GM19468 (cell line): Measurements from ENCODE around the gene SAMD5.

Source experiments
- ATAC-seq: cut with Tn5 transposase; IDR thresholded peaks from one replicate; pipeline ENCODE4 v1.9.1; 2021; ENCODE audit warnings: mild to moderate bottlenecking, moderate library complexity, moderate number of reproducible peaks; ENCODE audit not compliant: unreplicated experiment; ENCODE audit errors: extremely low read depth

Gene SAMD5

DNA sequence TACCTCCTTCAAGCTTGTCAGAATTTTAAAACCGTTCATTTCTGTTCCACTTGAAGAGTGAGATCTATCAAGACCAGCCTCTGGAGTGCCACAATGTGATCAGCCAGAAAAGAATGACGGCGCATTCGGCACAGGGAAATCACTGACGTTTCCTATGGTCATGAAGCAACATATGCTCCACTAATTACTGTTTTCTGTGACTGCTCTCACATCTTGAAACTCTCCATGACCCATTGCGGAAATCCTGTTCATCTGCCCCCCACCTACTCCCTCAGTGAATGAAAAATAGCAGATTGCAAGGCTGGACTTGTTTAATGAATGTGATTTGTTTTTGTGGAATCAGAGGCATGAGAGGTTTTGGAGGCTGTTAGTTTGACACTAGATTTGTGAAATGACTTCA lies 53.2 kb downstream of the SAMD5 start:
- ATAC-seq = no peak

- ATAC-seq = no peak
Observed at GRCh38 chr6:147563472-147563871, 55.0 kb downstream of the SAMD5 start.

DNA sequence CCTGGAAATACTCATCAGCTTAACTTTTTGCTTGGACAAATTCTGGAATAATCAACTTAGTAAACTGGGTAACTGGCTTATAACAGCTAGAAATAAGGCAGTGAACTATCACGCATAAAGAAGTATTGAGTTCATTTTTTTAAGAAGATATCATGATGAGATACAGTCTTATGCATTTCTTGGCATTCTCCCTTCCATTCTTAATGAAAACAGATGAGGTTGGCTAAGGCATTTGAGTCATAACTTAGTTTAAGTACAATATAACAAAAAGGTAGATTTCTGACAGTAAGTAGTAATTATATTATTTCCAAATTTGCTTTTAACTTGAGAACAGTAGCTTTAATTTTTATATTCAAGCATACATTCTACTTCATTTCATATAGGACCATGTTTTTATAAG lies 56.1 kb downstream of the SAMD5 start:
- no peak for ATAC-seq

DNA sequence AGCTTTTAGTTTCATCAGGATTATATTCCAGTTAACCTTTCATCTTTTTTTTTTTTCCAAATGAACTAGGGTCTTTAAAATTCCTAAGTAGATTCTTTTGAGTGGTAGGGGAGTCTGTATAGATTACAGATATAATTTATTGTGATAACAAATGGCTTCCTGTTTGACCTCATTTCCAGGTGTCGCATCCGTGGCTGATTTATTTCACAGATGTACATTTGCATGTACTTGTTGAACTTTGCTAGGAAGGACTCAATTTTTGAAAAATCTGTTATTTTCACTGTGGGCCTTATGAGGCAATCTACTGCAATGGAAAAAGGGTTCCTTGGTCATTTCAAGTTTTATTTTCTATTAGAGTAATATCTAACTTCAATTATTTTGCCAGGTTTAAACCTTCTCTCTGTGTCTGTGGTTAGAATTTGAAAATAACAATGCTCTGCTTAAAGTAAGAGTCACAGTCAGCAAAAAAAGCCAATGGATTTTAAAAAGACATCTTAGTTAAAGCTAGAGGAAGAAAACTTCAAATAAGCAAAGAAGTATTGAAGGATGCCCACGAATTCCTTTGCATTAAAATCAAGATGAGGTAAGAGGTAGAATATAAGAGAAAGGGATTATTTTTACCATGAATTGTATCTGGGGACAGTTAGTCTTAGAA lies 57.9 kb downstream of the SAMD5 start:
- no peak for ATAC-seq

GRCh38 chr6:147567141-147567805 lies 58.8 kb downstream of the SAMD5 start:
- no peak for ATAC-seq

GRCh38 chr6:147569788-147570187 lies 61.3 kb downstream of the SAMD5 start:
- ATAC-seq = no peak

- no peak for ATAC-seq
Observed at GRCh38 chr6:147570681-147571080, 62.2 kb downstream of the SAMD5 start.

DNA sequence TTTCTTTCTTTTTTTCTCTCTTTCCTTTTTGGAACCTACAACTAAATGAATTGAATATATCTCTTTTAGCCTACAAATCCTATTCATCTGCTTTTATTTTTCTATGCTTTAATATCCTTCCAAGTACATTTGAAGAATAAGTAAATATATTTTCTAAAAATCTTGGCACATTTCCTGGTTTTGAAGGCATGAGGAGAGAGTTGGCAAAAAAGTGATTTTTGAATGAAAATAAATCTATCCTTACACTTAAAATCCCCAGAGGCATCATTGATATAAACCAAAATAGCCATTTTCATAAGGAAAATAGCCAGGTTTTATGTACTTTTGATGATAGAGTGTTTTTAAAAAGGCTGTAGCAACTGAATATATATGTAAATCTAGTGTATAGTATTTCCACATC lies 69.0 kb downstream of the SAMD5 start:
- no peak for ATAC-seq

- no peak for ATAC-seq
Observed at GRCh38 chr6:147578159-147578558, 69.7 kb downstream of the SAMD5 start.

- no peak for ATAC-seq
Observed at GRCh38 chr6:147578883-147579282, 70.4 kb downstream of the SAMD5 start.

DNA sequence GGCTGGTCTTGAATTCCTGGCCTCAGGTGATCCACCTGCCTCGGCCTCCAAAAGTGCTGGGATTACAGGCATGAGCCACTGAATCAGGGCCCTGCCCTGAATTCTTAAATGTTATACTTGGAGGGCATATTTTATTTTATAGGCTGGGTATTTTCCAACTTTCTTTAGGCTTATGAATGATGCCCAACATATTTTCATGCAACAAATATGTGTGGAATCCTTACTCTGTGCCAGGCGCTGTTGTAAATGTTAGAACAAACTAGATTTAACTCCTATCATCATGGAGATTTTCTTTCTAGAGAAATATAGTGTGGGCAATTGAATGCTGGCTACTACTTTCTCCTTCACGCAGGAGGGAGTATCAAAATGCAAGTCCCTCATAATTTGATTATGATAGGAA lies 71.2 kb downstream of the SAMD5 start:
- ATAC-seq = no peak

- ATAC-seq = no peak
Observed at GRCh38 chr6:147582991-147583390, 74.5 kb downstream of the SAMD5 start.

- ATAC-seq = no peak
Observed at GRCh38 chr6:147585256-147585655, 76.8 kb downstream of the SAMD5 start.

DNA sequence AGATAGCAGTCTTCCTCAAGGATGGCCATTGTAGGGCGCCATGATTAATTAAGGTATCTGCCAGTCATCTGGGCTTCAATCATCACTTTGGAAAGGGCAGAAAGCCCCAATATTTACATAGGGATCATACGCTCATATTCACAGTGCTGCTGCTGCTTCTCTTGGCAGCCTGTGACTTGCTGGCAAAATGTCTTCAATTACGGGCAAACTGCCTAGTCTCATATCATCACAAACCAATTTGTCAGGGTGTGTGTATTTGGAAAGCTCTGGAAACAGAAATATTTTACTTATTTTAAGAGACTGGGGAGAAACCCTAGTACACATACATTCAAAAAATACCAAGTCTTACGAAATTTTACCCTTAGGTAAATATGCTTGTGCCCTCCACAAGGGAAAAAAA lies 77.6 kb downstream of the SAMD5 start:
- no peak for ATAC-seq

- ATAC-seq = no peak
Observed at GRCh38 chr6:147587907-147588306, 79.4 kb downstream of the SAMD5 start.

DNA sequence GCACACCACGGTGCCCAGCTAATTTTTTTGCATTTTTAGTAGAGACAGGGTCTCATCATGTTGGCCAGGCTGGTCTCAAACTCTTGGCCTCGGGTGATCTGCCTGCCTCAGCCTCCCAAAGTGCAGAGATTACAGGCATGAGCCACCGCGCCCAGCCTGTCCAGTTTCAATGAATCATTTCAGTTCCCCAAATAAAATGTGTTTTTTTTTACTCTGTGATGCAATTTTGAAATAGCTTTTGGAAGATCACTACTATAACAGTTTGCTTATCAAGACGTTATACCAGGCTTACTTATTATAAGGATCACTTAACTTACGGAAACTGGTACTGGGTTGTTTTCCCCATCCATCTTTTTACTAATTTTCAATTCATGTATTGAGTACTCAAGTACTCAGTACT lies 80.0 kb downstream of the SAMD5 start:
- no peak for ATAC-seq

GRCh38 chr6:147589739-147590250 lies 81.3 kb downstream of the SAMD5 start:
- ATAC-seq = no peak

DNA sequence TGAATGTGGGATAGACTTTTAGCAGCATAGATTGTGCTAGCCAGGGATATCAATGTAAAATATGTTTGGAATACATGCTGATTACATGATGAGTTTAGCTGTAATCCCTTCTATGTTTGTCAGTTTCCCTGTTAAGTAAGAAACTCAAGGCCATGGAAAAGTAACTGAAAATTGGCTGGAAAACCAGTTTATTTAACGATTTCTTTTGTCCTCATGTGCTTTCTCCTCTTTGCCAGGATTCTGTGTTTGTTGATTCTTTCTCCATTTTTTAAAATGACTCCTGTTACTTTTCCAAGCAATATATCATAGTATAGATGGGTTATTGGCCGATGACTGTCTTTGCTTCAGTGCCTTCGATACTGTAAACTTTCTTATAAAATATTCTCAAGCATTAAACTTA lies 87.5 kb downstream of the SAMD5 start:
- ATAC-seq = no peak

DNA sequence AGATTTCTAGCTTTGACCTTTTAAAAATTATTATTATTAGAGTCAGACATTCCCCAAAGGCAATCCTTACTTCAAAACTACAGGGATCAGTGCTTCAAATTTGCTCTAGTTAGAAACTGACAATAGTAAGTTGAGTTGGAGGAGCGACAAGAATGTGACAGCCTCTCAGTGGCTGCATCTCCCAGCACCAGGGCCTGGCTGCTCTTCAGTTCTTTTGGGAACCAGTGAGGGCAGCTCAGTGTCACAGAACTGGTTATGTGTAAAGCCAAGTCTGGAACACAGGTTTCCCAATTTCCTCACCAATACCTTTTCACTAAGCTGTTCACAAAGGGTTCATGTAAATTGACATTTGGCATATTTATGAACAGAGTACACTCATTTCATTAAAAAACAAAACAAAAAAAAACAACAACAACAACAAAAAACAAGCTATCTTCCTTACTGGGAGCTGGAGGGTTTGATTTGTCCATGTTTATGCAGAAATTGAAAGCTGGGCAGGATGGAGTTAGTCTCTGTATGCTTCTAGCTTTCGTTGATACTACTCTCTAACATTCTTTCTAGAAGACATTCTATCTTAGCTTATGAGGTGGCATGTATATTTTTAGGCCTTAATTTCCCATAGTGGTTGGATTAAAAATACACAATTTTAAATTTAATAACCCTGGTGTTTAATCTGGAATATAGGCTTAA lies 95.0 kb downstream of the SAMD5 start:
- ATAC-seq = no peak

DNA sequence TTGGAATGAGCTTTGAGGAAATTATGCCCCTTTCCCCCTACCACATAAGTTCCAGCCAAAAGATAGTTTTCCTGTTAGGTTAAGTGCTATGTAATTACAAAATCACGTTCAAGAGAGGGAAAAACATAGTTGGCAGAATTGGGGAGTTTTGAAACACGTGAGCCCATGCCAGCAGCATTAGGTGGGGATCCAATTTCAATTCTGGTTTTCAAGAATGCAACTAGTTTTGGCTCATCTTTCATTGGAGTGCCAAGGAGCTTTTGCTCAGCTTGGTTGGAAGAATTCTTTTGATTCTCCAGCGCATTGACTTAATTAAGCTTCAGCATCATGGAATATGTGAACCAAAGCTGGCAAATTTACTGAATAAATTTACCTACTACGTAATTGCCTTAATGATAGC lies 95.9 kb downstream of the SAMD5 start:
- ATAC-seq = no peak

DNA sequence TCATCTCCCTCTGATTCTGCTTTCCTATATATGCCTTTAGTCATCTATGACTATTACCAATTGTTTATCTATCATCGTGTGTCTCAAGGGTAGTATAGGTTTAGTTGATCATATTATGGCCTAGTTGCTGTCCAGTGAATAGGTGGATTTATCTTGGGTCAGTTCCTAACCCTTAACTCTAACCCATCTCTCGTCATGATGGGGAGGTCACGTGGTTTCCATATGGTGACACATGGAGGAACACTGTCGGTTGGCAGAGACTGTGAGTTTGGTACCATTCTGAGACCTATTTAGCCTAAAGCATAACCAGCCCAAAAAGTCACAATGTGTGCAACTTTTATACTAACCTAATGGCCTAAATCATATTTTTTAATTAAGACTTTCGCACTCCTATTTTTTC lies 103.5 kb downstream of the SAMD5 start:
- no peak for ATAC-seq
